T-helper 2 cell treated with Interferon-gamma antibody and Interleukin-4, amounts not matched to agents 5 μg/mL and 100 μg/mL, for 36 hours (primary cell): ENCODE results near the gene RASSF4.

Experiments used
- DNase-seq: peaks from one replicate; pipeline ENCODE4 v3.0.0; 2021; ENCODE audit warnings: low spot score
- H3K27ac Mint-ChIP-seq: one replicate; pipeline ENCODE4 v1.8.0; 2021; ENCODE audit warnings: mild to moderate bottlenecking, mixed read lengths
- H3K27me3 Mint-ChIP-seq: one replicate; pipeline ENCODE4 v1.8.0; 2021; ENCODE audit warnings: low read depth, mixed read lengths
- H3K36me3 Mint-ChIP-seq: one replicate; pipeline ENCODE4 v1.8.0; 2021; ENCODE audit warnings: low read depth, mixed read lengths
- H3K4me1 Mint-ChIP-seq: one replicate; pipeline ENCODE4 v1.8.0; 2021; ENCODE audit warnings: low read depth, mixed read lengths
- H3K4me3 Mint-ChIP-seq: one replicate; pipeline ENCODE4 v1.8.0; 2022; ENCODE audit warnings: mild to moderate bottlenecking, moderate library complexity, mixed read lengths
- H3K9me3 Mint-ChIP-seq: one replicate; pipeline ENCODE4 v1.8.0; 2021; ENCODE audit warnings: mixed read lengths

Gene RASSF4

DNA sequence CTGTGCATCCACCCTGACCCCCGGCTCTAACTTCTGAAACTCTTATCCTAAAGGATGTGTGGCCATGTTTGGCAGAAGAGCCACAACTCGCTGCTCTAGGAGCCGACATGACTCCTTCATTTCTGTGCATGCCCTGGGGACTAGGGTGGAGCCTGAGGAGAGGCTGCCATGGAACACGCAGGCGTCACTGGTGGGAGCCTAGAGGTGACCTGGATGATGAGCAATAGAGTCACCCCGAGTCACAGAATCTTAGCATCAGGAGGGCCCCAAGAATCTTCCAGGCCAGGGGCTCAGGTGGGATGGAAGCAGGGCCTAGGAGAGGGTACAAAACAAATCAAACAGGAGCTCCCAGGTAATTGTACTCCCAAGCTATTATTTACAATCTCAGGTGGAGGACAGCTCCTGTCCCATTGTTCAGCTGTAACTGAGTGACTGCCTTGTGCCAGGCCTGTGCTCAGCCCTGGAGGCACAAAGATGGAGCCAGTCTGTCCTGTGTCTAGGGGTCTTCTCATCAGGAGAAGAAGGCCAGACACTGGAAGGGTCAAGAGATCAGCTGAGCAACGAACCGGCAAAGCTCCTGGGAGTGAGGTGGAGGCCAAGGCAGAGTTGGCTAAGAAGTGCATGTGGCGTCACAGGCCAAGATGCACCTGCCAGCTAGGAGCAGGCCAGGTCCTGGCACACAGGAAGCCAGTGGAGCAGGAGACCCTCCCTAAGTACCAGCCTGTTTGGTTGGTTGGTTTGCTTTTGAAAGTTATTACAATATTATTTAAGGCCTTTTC lies 35.3 kb downstream of the RASSF4 start:
- Mint-ChIP-seq H3K4me1 (peaks cover 32% of the 10 kb centered on the region), H3K36me3 (no peaks in the 10 kb centered on the region), H3K9me3 (peaks cover 3% of the 10 kb centered on the region), H3K27ac (no peak overlapping the region), H3K4me3 (no peak overlapping the region), H3K27me3 (peaks cover 9% of the 10 kb centered on the region)
- DNase-seq: no peak

DNA sequence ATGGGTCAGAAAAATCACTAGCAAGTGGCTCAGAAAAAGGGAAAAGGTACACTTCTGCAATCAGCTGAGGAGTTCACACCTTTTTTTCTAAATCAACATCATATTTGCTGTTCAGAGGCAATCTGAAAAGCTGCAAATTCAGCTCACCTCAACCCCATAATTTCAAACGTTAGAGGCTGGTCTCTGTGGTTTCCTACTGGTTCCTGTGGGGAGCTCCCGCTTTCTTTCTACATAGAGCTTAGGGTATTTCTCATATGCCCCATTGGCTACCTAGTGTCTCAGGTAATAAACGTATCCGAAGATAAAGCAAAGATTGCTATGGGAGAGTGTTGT lies 35.9 kb downstream of the RASSF4 start:
- H3K9me3 Mint-ChIP-seq: peaks cover 6% of the 10 kb centered on the region
- peak overlapping the region; percentile 35 for H3K4me3 Mint-ChIP-seq
- peaks cover 2% of the 10 kb centered on the region for H3K36me3 Mint-ChIP-seq
- no peak overlapping the region for H3K27ac Mint-ChIP-seq
- H3K4me1 Mint-ChIP-seq: peaks cover 37% of the 10 kb centered on the region
- no peak for DNase-seq
- H3K27me3 Mint-ChIP-seq: peaks cover 9% of the 10 kb centered on the region

GRCh38 chr10:44995914-44996669 lies 36.5 kb downstream of the RASSF4 start:
- DNase-seq: no peak

GRCh38 chr10:44997105-44997748 lies 37.6 kb downstream of the RASSF4 start:
- peaks cover 9% of the 10 kb centered on the region for H3K27me3 Mint-ChIP-seq
- H3K27ac Mint-ChIP-seq: peak overlapping the region; percentile 36
- no peak overlapping the region for H3K4me3 Mint-ChIP-seq
- H3K4me1 Mint-ChIP-seq: peaks cover 44% of the 10 kb centered on the region
- DNase-seq: no peak
- H3K36me3 Mint-ChIP-seq: peaks cover 7% of the 10 kb centered on the region
- H3K9me3 Mint-ChIP-seq: peaks cover 6% of the 10 kb centered on the region

More at GRCh38 chr10:44995914-44996669, 36.5 kb downstream of the RASSF4 start:
- peaks cover 2% of the 10 kb centered on the region for H3K36me3 Mint-ChIP-seq
- no peak overlapping the region for H3K27ac Mint-ChIP-seq
- peak overlapping the region; percentile 35 for H3K4me3 Mint-ChIP-seq
- peaks cover 6% of the 10 kb centered on the region for H3K9me3 Mint-ChIP-seq
- H3K27me3 Mint-ChIP-seq: peaks cover 9% of the 10 kb centered on the region
- peaks cover 38% of the 10 kb centered on the region for H3K4me1 Mint-ChIP-seq

- Mint-ChIP-seq H3K4me3 (no peak overlapping the region), H3K4me1 (peaks cover 50% of the 10 kb centered on the region), H3K36me3 (peaks cover 15% of the 10 kb centered on the region), H3K9me3 (peaks cover 12% of the 10 kb centered on the region), H3K27me3 (peaks cover 9% of the 10 kb centered on the region), H3K27ac (no peak overlapping the region)
- no peak for DNase-seq
These were observed 38.6 kb downstream of the RASSF4 start for GRCh38 chr10:44998146-44998631.

GRCh38 chr10:45000138-45000751 lies 40.6 kb downstream of the RASSF4 start:
- no peak for DNase-seq
- H3K27me3 Mint-ChIP-seq: peaks cover 9% of the 10 kb centered on the region
- peak overlapping the region; percentile 85 for H3K4me3 Mint-ChIP-seq
- peaks cover 21% of the 10 kb centered on the region for H3K9me3 Mint-ChIP-seq
- H3K27ac Mint-ChIP-seq: peak overlapping the region; percentile 95
- H3K4me1 Mint-ChIP-seq: peaks cover 52% of the 10 kb centered on the region
- peaks cover 36% of the 10 kb centered on the region for H3K36me3 Mint-ChIP-seq

- Mint-ChIP-seq H3K27me3 (peaks cover 9% of the 10 kb centered on the region), H3K4me1 (peaks cover 46% of the 10 kb centered on the region), H3K9me3 (peaks cover 21% of the 10 kb centered on the region), H3K27ac (peak within 1 kb of the TSS; percentile 95), H3K4me3 (peak within 1 kb of the TSS; percentile 97), H3K36me3 (peaks cover 40% of the 10 kb centered on the region)
- DNase-seq: peak; percentile 72
These were observed 41.3 kb downstream of the RASSF4 start, which contains the start of gene ZNF22 for GRCh38 chr10:45000752-45001380. Gene ZNF22 (plus strand): TSS chr10:45000923. CDS start chr10:45003369, 2,446 bp downstream.

DNA sequence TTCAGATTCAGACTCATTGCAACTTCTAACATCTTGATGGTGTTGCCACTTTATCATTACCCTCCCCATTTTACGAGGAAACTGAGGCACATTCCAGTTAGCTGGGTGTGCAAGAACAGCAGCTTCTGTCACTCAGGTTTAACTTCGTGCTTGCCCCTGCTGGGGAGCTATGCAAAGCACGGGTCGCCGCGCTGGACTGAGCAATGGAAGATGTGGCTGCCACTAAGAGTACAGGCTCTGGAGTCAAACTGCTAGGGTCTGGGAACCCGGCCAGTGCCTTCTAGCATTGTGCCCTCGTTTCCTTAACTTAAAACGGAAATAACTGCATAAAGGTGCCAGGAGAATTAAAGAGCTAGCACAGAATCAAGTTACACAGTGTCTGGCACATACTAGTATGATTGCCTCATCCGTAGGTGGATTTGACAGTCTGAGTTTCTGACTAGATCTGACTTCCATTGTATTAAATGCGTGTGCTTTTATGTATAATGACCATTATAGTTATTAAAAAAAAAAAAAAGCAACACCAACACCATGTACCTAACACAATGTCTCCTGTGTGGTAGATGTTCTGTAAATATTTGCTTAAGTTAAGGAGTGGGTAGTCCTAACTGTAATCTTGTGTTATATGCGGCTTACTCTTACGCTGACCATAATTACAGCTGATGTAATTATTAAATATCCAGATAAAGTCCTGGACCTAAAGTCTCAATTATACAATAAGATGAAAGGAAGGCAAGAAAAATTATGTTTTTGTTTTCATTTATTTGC lies 42.0 kb downstream of the RASSF4 start:
- peak overlapping the region; percentile 90 for H3K27ac Mint-ChIP-seq
- H3K4me1 Mint-ChIP-seq: peaks cover 39% of the 10 kb centered on the region
- H3K4me3 Mint-ChIP-seq: peak overlapping the region; percentile 97
- peak; percentile 49 for DNase-seq
- H3K27me3 Mint-ChIP-seq: peaks cover 9% of the 10 kb centered on the region
- peaks cover 21% of the 10 kb centered on the region for H3K9me3 Mint-ChIP-seq
- peaks cover 42% of the 10 kb centered on the region for H3K36me3 Mint-ChIP-seq

DNA sequence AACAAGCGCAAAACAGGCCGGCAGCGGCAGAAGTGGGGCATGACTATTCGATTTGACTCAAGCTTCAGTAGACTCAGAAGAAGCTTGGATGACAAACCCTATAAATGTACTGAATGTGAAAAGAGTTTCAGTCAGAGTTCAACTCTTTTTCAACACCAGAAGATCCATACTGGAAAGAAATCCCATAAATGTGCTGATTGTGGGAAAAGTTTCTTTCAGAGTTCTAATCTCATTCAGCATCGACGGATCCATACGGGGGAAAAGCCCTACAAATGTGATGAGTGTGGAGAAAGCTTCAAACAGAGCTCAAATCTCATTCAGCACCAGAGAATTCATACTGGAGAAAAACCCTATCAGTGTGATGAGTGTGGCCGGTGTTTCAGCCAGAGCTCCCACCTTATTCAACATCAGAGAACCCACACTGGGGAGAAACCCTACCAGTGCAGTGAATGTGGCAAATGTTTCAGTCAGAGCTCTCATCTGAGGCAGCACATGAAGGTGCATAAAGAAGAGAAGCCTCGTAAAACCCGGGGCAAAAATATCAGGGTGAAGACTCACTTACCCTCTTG lies 43.9 kb downstream of the RASSF4 start:
- Mint-ChIP-seq H3K9me3 (peaks cover 21% of the 10 kb centered on the region), H3K27ac (no peak overlapping the region), H3K4me1 (peaks cover 33% of the 10 kb centered on the region), H3K36me3 (peaks cover 42% of the 10 kb centered on the region), H3K27me3 (peaks cover 3% of the 10 kb centered on the region), H3K4me3 (peak overlapping the region; percentile 10)
- no peak for DNase-seq

DNA sequence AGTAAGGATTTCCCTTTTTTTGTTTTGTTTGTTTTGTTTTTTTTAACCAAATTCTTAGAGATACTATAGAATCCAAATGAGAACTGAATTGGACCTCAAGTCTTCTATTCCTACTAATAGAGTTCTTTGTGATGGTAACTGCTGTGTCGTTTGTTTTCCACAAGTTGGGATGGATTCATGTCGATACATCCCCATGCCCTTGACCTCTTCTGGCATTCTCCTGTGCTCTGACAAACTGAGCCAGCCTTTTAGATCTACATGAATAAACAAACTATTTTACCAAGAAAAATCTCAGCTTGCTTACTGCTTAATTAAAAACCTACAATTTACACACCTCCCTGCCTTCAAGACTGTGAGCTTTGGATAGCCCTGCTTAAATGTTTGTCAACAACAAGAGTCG lies 45.1 kb downstream of the RASSF4 start:
- Mint-ChIP-seq H3K27me3 (no peaks in the 10 kb centered on the region), H3K27ac (no peak overlapping the region), H3K9me3 (peaks cover 21% of the 10 kb centered on the region), H3K4me3 (no peak overlapping the region), H3K36me3 (peaks cover 42% of the 10 kb centered on the region), H3K4me1 (peaks cover 31% of the 10 kb centered on the region)
- no peak for DNase-seq

- H3K27ac Mint-ChIP-seq: no peak overlapping the region
- H3K36me3 Mint-ChIP-seq: peaks cover 40% of the 10 kb centered on the region
- peaks cover 25% of the 10 kb centered on the region for H3K4me1 Mint-ChIP-seq
- H3K4me3 Mint-ChIP-seq: no peak overlapping the region
- H3K9me3 Mint-ChIP-seq: peaks cover 15% of the 10 kb centered on the region
- DNase-seq: no peak
- H3K27me3 Mint-ChIP-seq: no peaks in the 10 kb centered on the region
These were observed 45.7 kb downstream of the RASSF4 start for GRCh38 chr10:45005284-45005683.

- Mint-ChIP-seq H3K4me3 (no peak overlapping the region), H3K9me3 (peaks cover 15% of the 10 kb centered on the region), H3K4me1 (peaks cover 20% of the 10 kb centered on the region), H3K36me3 (peaks cover 38% of the 10 kb centered on the region), H3K27me3 (no peaks in the 10 kb centered on the region), H3K27ac (no peak overlapping the region)
- no peak for DNase-seq
These were observed 46.9 kb downstream of the RASSF4 start for GRCh38 chr10:45006276-45007030.
